GM18499 (cell line): ENCODE results near the gene LRRC74B.
"Not testable (repeated sequence)": the region's sequence is repeated elsewhere in the genome, so short reads cannot be mapped to it uniquely, and the experiment has no call there.

ENCODE experiments used
- ATAC-seq: cut with Tn5 transposase; IDR thresholded peaks from one replicate; pipeline ENCODE4 v1.9.1; 2021; ENCODE audit warnings: moderate number of reproducible peaks; ENCODE audit not compliant: insufficient read depth, unreplicated experiment

LRRC74B gene

DNA sequence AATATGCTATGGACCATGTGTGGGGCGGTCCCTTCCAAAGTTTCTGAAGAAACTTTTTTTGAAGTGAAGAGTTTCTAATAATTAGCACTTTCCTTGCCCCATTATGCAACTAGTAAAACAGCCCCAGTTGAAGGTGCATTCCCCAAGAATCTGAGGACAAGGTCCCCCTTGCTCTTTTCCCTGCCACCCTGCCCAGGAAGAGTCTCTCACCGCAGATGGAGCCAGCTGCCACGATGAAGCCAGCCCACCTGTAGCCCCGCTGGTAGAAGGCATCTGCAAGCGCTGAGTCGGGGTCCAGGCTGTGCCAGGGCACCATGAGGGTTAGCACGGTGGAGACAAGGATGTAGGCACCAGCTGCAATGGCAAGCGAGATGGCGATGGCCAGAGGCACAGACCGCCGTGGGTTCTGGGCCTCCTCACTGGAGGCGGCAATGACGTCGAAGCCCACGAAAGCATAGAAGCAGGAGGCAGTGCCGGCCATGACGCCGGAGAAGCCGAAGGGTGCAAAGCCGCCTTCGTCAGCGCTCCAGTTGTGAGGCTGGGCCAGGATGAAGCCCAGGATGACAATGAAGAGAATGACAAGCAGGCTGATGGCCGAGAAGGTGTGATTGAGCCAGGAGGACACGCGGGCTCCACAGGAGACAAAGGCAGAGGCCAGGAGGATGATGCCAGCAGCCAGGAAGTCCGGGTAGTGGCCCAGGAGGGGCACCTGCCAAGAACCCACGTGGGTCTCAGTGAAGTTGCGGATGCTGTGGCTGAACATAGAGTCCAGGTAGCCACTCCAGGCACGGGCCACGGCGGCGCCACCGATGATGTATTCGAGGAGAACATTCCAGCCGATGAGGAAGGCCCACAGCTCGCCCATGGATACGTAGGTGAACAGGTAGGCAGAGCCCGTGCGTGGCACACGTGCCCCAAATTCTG, 14.9 kb upstream of the LRRC74B start:
- no peak for ATAC-seq

DNA sequence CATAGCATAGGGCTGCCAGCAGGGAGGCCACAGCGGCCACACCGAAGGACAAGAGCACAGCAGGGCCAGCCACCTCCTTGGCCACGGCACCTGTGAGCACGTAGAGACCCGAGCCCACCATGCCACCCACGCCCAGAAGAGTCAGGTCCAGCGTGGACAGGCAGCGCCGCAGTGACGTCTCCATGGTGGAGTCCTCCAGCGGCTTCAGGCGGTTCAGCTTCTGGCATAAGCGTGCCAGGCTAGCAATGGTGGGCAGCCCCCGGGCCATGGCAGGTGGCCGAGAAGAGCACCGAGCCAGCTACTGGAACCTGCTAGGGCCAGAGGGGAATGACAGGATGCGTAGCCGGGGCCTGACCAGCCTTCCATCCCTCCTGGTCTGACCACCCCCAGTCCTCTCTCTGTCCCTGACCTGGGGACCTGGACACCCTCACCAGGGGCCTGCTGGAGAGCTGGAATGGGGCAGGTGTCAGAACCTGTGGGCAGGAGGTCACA, 14.2 kb upstream of the LRRC74B start:
- ATAC-seq, result no peak

DNA sequence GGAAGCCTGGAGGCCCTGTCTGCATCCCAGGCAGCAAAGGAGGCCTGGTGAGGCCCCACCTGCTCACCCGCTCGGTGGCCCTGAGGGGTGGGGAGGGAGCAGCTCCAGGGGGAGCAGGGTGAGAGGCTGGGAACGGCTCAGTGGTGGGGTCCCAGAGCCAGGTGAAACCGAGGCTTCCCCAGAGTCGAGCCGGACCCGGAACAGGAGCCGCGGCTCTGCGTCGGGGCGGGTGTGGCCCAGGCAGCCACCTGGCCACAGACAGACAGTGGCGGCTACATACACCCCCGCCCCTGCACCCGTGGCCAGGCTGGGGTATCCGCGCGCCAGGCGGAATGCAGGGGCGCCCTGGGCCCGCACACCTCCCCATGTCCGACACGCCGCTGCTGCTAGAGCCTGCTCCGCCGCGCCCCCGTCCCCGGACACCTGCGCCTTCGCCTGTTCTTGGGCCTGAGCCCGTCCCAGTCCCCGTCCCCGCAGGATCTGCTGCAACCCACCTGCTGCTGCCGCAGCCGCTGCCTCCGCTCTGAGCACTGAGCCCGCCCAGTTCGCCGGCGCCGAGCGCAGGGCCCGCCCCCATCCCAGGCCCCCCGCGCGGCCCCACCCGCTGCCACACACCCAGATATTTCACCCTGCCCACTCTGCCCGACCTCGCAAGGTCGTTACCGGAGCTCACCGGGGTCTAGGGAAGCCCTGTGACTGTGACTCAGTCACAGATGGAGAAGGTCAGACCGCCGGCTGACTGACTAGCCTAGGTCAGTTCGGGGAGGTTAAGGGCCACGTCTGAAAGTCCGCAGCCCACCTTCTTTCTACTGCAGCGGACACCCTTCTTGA, 13.5 kb upstream of the LRRC74B start, which contains the start of gene SLC7A4:
Gene SLC7A4, minus strand, starts transcription at position 525 of the 831 bp plus-strand sequence. CDS start 749 bp downstream, outside the sequence.
- no peak for ATAC-seq

DNA sequence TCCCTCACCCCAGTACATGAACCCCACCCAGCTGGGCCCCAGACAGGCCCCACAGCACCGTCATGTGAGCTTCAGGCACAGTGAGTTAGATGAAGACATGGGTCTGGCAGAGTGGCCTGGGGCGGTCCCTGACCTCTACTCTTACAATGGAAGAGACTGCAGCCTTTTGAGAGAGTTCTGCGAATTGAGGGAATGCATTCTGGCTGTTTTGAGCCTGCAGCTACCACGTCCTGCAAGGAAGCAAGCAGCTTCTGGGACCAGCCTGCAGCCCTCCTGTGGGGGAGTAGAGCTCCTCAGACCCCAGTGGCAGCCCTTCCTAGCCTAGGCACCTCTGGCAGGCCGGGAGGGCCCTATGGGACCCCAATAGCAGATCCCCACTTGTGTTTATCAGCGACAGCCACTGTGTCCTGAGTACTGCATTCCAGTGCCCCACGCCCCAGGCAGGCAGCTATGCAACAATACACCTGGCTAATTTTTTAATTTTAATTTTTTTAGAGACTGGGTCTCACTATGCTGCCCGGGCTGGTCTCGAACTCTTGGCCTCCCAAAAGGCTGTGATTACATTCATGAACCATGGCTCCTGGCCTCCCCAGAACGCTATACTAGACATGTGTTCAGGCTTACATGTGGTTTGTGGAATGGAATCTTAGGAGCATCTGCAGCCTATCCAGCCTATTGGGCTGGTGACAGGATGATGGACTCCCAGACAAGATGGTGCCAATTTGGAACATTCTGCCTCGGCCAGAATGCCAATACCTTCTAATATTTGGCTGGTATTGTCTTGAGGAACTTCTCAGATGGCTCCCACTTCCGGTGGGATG, 12.7 kb upstream of the LRRC74B start:
- no peak for ATAC-seq

DNA sequence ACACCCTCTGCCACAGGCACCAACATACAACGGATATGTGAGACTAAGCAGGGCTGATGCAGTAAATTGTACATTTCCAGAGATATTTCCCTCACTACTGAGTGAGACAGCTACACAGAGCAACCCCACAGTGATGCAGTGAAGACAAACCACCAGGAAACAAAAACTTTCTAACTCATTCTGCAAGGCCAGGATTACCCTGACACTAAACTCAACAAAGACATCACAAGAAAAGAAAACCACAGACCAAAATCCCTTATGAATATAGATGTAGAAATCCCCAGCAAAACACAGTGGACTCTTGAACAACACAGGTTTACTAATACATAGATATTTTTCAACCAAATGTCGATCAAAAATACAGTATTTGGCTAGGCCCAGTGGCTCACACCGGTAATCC, 11.9 kb upstream of the LRRC74B start:
- ATAC-seq, result no peak

DNA sequence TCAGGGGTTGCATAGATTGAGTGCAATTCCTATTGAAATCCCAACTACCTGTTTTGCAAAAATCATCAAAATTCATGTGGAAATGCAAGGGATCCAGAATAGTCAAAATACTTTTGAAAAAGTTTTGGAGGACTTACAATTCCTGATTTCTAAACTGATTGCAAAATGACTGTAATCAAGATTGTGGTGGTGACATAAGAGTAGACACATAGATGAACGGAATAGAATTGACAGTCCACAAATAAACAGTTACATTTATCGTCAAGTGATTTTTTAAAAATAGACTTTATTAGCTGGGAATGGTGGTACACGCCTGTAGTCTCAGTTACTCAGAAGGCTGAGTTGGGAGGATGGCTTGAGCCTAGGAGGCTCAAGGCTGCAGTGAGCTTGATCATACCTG, 10.8 kb upstream of the LRRC74B start:
- ATAC-seq, result no peak

DNA sequence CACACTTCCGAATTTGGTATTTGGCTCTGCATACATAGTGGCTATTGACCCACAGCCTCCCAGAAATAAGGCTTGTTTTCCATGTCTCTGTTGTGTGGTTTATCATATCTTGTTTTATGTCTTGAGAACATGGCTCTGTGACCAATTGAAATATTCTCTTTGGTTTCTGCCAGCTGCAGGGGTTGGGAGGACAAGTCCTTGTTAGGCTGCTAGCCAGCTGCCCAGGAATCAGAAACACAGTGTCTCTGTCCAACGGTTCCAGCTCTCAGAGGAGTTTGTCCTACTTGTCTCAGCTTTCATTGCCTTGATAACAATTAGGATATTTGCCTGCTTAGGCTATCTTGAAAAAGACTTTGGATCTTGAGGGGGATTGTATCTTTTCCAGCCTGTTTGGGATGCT, 7.3 kb upstream of the LRRC74B start:
- no peak for ATAC-seq

DNA sequence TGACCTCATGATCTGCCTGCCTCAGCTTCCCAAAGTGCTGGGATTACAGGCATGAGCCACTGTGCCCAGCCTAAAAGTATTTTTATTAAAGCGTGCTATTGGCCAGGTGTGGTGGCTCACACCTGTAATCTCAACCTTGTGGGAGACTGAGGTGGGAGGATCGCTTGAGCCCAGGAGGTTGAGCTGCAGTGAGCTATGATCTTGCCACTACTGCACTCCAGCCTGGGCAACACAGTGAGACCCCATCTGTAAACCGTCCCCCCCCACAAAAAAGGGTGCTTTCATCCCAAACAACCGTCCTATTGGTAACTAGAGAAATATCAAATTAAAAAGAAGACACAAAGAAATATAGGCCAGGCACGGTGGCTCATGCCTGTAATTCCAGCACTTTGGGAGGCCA, 6.6 kb upstream of the LRRC74B start:
- not testable (repeated sequence) for ATAC-seq

DNA sequence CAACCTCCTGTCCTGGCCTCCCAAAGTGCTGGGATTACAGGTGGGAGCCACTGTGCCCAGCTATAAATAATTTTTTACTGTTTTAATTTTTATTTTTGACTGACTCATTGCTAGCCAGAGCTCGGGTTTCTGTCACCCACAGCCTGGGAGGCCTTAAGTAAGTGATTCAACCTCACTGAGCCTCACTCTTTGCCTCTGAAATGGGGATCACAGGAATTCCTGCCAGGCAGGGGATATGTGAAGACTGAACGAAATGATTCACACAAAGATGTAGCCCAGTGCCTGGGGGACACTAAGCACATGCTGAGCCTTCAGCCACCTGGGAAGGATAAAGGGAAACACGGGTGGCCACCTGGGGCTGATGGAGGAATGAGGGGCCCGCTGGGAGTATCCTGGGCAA, 3.8 kb upstream of the LRRC74B start:
- no peak for ATAC-seq

DNA sequence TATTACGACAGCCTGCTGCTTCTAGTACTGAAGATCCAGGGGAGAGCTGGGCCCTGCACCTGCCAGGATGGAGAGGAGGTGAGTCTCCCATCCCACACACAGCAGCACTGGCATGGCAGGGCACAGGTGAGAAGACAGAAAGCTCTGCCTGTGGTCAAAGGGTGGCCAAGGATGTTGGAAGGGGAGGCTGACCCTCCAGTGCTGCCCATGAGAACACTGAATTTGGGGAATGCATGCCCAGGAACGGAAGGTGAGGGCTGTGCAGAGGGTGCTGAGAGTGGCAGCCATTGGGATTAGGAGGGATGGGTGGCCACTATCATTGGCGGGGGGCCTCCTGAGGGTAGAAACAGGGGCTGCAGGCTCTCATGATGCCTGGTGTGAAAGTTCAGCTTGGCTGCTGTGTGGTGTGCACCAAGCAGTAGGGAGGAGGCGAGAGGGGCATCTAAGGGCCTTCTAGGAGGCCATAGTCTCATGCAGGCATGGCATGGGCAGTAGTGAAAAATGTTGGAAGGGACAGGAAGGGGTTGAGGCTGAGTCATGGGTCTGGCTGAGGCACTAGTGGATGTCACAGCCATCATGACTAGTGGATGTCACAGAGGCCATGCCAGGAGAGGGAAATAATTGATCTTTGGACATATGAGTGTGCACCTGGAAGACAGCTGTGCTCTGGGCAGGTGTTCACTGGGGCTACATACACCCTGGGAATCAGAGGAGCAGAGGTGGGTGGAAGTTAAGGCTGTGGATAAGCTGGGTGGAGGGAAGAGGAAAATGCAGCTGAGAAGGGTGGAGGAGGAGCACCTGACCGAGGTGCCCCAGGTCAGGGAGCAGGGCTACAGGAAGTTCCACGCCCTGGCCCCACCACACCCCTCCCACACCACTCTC, 2.5 kb upstream of the LRRC74B start:
- no peak for ATAC-seq

DNA sequence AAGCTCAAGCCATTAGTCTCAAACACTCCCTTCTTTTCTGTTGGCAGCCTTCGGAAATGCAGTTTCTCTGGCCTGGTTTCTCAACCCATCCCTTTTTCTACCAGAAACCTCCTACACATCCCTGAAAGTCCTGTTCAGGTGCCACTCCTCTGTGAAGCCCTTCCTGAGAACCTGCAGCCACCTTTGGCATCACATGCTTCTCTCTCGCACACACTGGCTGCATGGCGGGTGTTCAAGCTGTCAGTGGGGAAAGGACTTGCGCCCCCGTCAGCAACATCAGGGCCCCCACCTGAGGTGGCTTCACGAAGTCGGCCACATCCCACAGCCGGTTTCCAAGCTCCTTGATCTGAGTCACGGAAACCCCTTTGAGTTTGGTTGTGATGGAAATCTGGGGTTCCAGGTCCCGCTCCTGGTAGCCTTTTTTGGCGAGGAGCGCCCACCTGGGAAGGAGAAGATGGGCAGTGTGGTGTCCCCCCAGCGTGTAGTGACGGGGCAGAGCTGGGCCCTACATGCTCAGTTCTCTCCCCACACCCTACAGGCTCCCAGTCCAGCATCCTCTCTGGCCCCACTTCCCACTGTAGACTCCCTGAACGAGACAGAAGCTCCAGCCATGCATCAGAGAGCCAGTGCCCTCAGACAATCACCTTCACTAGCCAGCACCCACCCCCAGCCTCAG, 1.7 kb upstream of the LRRC74B start:
- ATAC-seq, result no peak

DNA sequence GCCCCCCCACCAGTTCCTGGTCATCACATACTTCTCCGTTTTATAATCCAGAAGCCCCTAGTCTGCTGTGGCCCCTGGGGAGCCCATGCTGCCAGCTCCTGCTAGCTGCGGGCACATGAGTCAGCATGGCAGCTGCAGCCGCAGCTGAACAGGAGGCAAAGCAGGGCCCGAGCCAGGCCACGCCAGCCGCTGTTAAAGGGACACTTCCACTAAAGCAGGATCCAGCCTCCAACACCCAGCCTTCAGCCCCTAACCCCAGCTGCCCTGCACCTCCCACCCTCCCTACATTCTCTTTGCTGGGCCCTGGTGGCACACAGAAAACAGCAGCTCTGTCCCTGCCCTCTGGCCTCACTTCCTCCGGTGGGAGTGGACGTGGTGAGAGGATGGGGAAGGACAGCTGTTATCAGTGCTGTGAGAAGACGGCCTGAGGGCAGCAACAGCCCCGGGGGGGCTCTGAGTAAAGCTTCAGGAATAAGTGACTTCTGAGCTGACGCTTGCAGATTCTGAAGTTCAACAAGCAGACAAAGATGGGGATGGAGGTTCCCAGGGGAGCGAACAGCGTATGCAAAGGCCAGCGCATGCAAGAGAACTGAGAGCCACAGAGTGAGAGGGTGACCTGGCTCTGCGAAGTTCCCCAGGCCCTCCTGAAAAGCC, 688 bp upstream of the LRRC74B start:
- no peak for ATAC-seq

DNA sequence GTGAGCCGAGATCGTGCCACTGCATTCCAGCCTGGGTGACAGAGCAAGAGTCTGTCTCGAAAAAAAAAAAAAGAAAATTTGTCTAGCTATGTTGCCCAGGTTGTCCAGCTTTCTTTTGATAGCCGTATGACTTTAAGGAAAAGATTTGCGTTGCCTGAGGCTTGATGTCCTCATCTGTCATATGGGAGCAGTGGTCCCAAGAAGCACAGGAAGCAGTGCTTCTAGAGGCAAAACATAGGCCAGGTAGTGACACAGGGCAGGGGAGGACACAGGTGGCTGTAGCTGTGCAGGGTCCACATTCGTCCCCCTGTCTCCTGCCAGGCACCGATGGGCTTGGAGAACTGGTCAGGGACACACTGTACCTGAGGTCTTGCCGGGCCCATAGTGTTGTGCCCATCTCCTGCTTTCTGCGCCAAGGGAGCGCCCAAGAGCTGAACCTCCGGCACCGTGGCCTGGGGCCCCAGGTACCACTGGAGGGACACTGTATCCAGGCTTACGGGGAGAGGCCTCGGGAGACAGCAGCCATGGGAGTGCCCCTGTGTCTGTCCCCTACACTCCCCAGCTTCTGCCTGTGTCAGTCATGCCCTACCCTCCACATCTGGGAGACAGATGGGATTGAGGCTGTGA, 1.4 kb downstream of the LRRC74B start:
- ATAC-seq, result no peak

DNA sequence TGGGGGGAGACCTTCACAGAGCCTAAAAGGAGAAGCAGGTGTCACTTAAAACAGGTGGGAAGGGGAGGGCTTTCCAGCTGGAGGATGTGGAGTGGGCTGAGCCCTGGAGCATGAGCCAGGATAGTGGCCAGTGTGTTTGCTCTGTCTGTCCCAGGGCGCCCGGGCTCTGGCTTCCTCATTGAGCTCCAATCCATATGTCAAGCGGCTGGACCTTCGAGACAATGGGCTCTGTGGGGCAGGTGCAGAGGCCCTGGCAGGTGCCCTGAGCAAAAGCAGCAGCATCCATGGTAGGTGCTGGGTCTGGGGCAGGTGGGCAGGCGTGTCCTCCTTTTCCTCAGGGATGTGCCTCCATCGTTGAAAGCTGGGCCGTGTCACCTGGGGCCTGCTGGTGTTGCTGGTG, 2.0 kb downstream of the LRRC74B start:
- ATAC-seq, result no peak

DNA sequence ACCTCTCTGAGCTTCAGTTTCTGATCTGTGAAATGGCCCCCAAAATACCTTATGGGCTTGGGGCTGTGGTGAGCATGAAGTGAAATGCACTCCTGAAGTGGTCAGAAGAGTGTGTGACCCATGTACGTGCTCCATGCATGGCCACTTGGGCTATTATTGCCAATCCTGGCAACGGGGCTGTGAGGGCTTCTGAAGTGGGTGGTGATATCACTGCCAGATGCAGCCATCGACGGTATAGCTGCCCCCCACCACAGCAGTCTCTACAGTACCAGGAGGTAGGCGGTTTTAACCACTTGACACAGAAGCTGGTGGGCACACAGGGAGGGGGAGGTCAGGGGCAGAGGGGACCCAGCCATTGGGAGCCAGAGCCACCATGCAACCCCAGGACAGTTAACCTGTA, 2.7 kb downstream of the LRRC74B start:
- ATAC-seq, result not testable (repeated sequence)

DNA sequence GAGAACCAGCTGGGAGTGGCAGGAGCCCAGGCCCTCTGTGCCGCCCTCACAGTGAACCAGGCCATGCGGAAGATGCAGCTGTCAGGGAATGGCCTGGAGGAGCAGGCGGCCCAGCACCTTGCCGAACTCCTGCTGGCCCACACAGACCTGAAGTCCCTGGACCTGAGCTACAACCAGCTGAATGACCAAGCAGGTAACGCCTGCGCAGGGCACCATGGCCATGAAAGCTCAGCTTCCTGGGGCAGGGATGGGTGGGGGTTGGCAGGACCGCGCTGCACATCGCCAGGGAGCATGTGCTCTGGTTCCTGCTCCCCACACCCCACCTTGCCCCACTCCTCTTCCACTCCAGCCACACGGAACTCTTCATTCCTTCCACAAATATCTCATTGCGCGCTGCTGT, 3.2 kb downstream of the LRRC74B start:
- ATAC-seq, result not testable (repeated sequence)

DNA sequence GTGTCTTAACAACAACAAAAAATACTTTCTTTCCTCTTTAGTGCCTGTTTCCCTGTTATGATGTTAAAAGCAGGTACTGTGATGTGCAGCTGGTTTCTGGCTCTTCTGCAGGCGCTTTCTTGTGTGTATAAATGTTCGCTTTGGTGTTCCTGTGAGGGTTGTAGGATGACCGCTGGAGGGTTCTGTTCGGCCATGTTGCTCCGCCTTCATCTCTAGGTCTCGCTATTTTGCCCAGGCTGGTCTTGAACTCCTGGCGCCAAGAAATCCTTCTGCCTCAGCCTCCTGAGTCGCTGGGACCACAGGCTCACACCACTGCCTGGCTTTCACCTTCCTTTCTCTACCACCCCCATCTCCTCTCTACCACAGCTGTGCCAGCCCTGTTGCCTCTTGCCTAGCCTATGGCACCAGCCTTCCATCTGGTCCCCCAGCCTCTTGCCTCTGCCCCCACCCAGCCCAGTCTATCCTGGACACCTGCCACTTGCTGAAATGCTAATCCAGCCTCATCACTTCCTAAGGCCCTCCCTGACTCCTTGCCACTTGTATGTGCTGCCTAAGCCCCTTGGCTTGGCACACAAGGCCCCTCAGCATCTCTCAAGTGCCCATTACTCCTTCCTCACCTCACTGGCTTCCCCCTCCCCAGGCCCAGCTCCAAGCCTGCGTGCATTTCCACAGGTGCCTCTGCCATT, 5.5 kb downstream of the LRRC74B start:
- ATAC-seq, result no peak
